Astrocyte (in vitro differentiated cells and primary cell): ENCODE measurements around the gene APOA4. TPM values are rescaled to one million over a fixed set of nuclear protein-coding genes. Genes with fewer than 3 reads are reported as not detected.

ENCODE experiments used
- DNase-seq: peaks from one replicate; pipeline ENCODE4 v3.0.0-alpha.2; 2010; ENCODE audit warnings: low read depth
- FAIRE-seq: peaks from 2 replicates; lab custom pipeline; 2011; peaks lifted over from hg19 to GRCh38; lab: Jason Lieb, UNC
- H2AFZ ChIP-seq: 2 replicates; pipeline ENCODE4 v1.6.0; 2012; ENCODE audit warnings: low read depth, low read length, inconsistent platforms
- H3K27ac ChIP-seq: 2 replicates; pipeline ENCODE4 v1.5.1; 2011; ENCODE audit warnings: low read depth, low read length, inconsistent platforms
- H3K27me3 ChIP-seq: 2 replicates; pipeline ENCODE4 v1.6.0; 2011; ENCODE audit warnings: low read length, inconsistent platforms; ENCODE audit not compliant: insufficient read depth
- H3K36me3 ChIP-seq: 2 replicates; pipeline ENCODE4 v1.5.1; 2011; ENCODE audit warnings: low read length, inconsistent platforms; ENCODE audit not compliant: insufficient read depth
- H3K4me1 ChIP-seq: 2 replicates; pipeline ENCODE4 v1.5.1; 2011; ENCODE audit warnings: low read length, inconsistent platforms; ENCODE audit not compliant: insufficient read depth
- H3K4me2 ChIP-seq: 2 replicates; pipeline ENCODE4 v1.6.0; 2012; ENCODE audit warnings: low read length, inconsistent platforms
- H3K4me3 ChIP-seq: 2 replicates; pipeline ENCODE4 v1.5.1; 2011; ENCODE audit warnings: low read depth, mild to moderate bottlenecking, low read length, inconsistent platforms; ENCODE audit not compliant: insufficient read depth
- H3K79me2 ChIP-seq: 2 replicates; pipeline ENCODE4 v1.6.0; 2012; ENCODE audit warnings: mild to moderate bottlenecking, low read length, inconsistent platforms; ENCODE audit not compliant: insufficient read depth
- H3K9ac ChIP-seq: 2 replicates; pipeline ENCODE4 v1.6.0; 2012; ENCODE audit warnings: mild to moderate bottlenecking, low read length, inconsistent platforms
- H3K9me3 ChIP-seq: 2 replicates; pipeline ENCODE4 v1.5.1; 2012; ENCODE audit warnings: low read depth, mild to moderate bottlenecking, low read length, inconsistent platforms; ENCODE audit not compliant: insufficient read depth
- H4K20me1 ChIP-seq: 2 replicates; pipeline ENCODE4 v1.6.0; 2012; ENCODE audit warnings: low read length, inconsistent platforms; ENCODE audit not compliant: insufficient read depth
- H3K27ac Mint-ChIP-seq: one replicate; pipeline ENCODE4 v1.8.0; 2021; ENCODE audit warnings: mild to moderate bottlenecking, mixed read lengths; ENCODE audit not compliant: unreplicated experiment
- H3K27me3 Mint-ChIP-seq: one replicate; pipeline ENCODE4 v1.8.0; 2021; ENCODE audit warnings: low read depth, mixed read lengths; ENCODE audit not compliant: unreplicated experiment
- H3K36me3 Mint-ChIP-seq: one replicate; pipeline ENCODE4 v1.8.0; 2021; ENCODE audit warnings: low read depth, mixed read lengths; ENCODE audit not compliant: unreplicated experiment
- H3K4me1 Mint-ChIP-seq: one replicate; pipeline ENCODE4 v1.8.0; 2021; ENCODE audit warnings: low read depth, mixed read lengths; ENCODE audit not compliant: unreplicated experiment
- H3K4me3 Mint-ChIP-seq: one replicate; pipeline ENCODE4 v1.8.0; 2021; ENCODE audit warnings: mild to moderate bottlenecking, moderate library complexity, mixed read lengths; ENCODE audit not compliant: unreplicated experiment
- H3K9me3 Mint-ChIP-seq: one replicate; pipeline ENCODE4 v1.8.0; 2021; ENCODE audit warnings: mild to moderate bottlenecking, mixed read lengths; ENCODE audit not compliant: unreplicated experiment
- CTCF ChIP-seq: IDR thresholded peaks from 2 replicates; pipeline ENCODE4 v1.5.1; 2011; ENCODE audit warnings: low read depth, mild to moderate bottlenecking, inconsistent platforms, low read length, moderate library complexity; ENCODE audit not compliant: insufficient read depth
- EZH2 ChIP-seq: IDR thresholded peaks from 2 replicates; pipeline ENCODE4 v1.6.1; 2012; ENCODE audit warnings: mild to moderate bottlenecking, low read length, inconsistent platforms; ENCODE audit not compliant: insufficient read depth
- total RNA-seq: library from RNA; stranded (reverse); gene quantifications from 2 replicates; pipeline ENCODE4 v1.2.1, GENCODE V29; 2021

APOA4 gene
- total RNA-seq, 1 donor from 2014 or later = not detected

GRCh38 chr11:116837231-116838091 lies 14.4 kb upstream of the APOA4 start, which contains the start of gene APOA1:
APOA1 (minus strand) TSS chr11:116837622; CDS start chr11:116837387, 235 bp downstream.
- FAIRE-seq (no peak), DNase-seq (no peak)
- no peaks in the 10 kb centered on the region for H3K36me3 Mint-ChIP-seq
- H3K27me3 ChIP-seq = no peaks in the 10 kb centered on the region
- H3K4me2 ChIP-seq = no peak within 1 kb of the TSS
- H3K79me2 ChIP-seq = no peaks in the 10 kb centered on the region
- H2AFZ ChIP-seq = no peak within 1 kb of the TSS
- no peaks in the 10 kb centered on the region for H3K9me3 ChIP-seq
- H3K27me3 Mint-ChIP-seq = peaks cover 22% of the 10 kb centered on the region
- H4K20me1 ChIP-seq = no peaks in the 10 kb centered on the region
- peak within 1 kb of the TSS; percentile 26 for H3K27ac Mint-ChIP-seq
- no peak within 1 kb of the TSS for H3K4me3 ChIP-seq
- H3K4me1 Mint-ChIP-seq = peaks cover 11% of the 10 kb centered on the region
- no peak within 1 kb of the TSS for H3K9ac ChIP-seq
- peaks cover 7% of the 10 kb centered on the region for H3K4me1 ChIP-seq
- H3K9me3 Mint-ChIP-seq = no peaks in the 10 kb centered on the region
- TF ChIP-seq EZH2 (no peak), CTCF (no peak)
- no peaks in the 10 kb centered on the region for H3K36me3 ChIP-seq
- H3K27ac ChIP-seq = no peak within 1 kb of the TSS
- H3K4me3 Mint-ChIP-seq = no peak within 1 kb of the TSS

DNA sequence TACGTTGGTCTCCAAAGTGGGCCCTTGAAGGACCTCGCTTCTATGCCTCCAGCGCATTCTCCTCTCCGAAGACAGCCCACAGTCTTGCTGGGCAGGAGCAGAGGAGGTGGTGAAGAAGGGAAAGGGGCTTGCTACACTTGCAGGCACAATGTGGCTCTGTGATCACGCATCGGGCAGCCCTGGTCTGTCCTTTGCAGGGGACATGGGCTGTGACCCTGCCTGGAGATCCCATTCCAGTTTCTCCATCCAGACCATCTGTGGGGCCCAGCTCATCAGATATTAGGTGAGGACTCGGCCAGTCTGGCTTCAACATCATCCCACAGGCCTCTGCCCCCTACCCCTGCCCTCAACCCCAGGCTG lies 13.5 kb upstream of the APOA4 start:
- H3K4me1 ChIP-seq = peaks cover 7% of the 10 kb centered on the region
- DNase-seq = no peak
- Mint-ChIP-seq H3K4me3 (no peak overlapping the region), H3K4me1 (peaks cover 11% of the 10 kb centered on the region), H3K27ac (no peak overlapping the region), H3K36me3 (no peaks in the 10 kb centered on the region), H3K9me3 (no peaks in the 10 kb centered on the region), H3K27me3 (peaks cover 27% of the 10 kb centered on the region)
- no peak overlapping the region for H3K27ac ChIP-seq
- no peak overlapping the region for H3K9ac ChIP-seq
- no peak overlapping the region for H2AFZ ChIP-seq
- H3K27me3 ChIP-seq = no peaks in the 10 kb centered on the region
- H3K36me3 ChIP-seq = no peaks in the 10 kb centered on the region
- H4K20me1 ChIP-seq = no peaks in the 10 kb centered on the region
- no peak overlapping the region for H3K4me2 ChIP-seq
- FAIRE-seq = no peak
- no peaks in the 10 kb centered on the region for H3K9me3 ChIP-seq
- H3K79me2 ChIP-seq = no peaks in the 10 kb centered on the region
- H3K4me3 ChIP-seq = no peak overlapping the region
- TF ChIP-seq CTCF = no peak
- TF ChIP-seq EZH2 = no peak
